Thyroid gland (tissue), 4 donors: Measurements from ENCODE around the gene UGT1A6.

Experiments used
- CTCF ChIP-seq, 6 experiments: fragments of 200-600 bp in 3 of 6; fragments of 450-650 bp in 3 of 6; sonication (generic) in 3 of 6; IDR thresholded peaks; one replicate each; pipeline ENCODE4 v1.5.1; 2016 to 2019; ENCODE audit warnings: antibody characterized with exemption in 6 of 6, mild to moderate bottlenecking in 2 of 6, inconsistent platforms in 1 of 6, moderate library complexity in 1 of 6
- POLR2A ChIP-seq, 2 donors: fragments of 450-650 bp; IDR thresholded peaks; one replicate each; pipeline ENCODE4 v1.6.1; 2017; ENCODE audit warnings: antibody characterized with exemption in 2 of 2, mild to moderate bottlenecking in 2 of 2, moderate library complexity in 1 of 2

GRCh38 chr2:233822101-233822771 is 129.5 kb downstream of the UGT1A6 start:
- TF ChIP-seq CTCF (IDR thresholded peaks at IDR 0.05) (no peak), POLR2A (IDR thresholded peaks at IDR 0.05) (no peak)
